DOHH2 (cell line): ENCODE data around the gene LSMEM2.

ENCODE experiments used
- H3F3A ChIP-seq: fragments of 200-600 bp; sonication (generic), shearing (Covaris generic); 2 replicates; pipeline ENCODE4 v1.6.0; 2016; ENCODE audit warnings: antibody characterized with exemption, mild to moderate bottlenecking; ENCODE audit not compliant: control insufficient read depth, insufficient read depth
- H3K27ac ChIP-seq: fragments of 200-600 bp; sonication (generic); 2 replicates; pipeline ENCODE4 v1.5.1; 2014; ENCODE audit warnings: low read depth, mild to moderate bottlenecking, low read length, moderate library complexity
- H3K27me3 ChIP-seq: fragments of 200-600 bp; sonication (generic); 2 replicates; pipeline ENCODE4 v1.6.1; 2014; ENCODE audit warnings: mild to moderate bottlenecking, low read length, mixed read lengths; ENCODE audit not compliant: control insufficient read depth
- H3K36me3 ChIP-seq: fragments of 200-600 bp; sonication (generic); 2 replicates; pipeline ENCODE4 v1.6.1; 2014; ENCODE audit warnings: mild to moderate bottlenecking, low read length, moderate library complexity, mixed read lengths; ENCODE audit not compliant: control insufficient read depth
- H3K4me1 ChIP-seq: fragments of 200-600 bp; sonication (generic); 2 replicates; pipeline ENCODE4 v1.6.1; 2014; ENCODE audit warnings: mild to moderate bottlenecking, low read length, mixed read lengths; ENCODE audit not compliant: control insufficient read depth
- H3K4me2 ChIP-seq: fragments of 200-600 bp; sonication (generic); 2 replicates; pipeline ENCODE4 v1.6.0; 2014; ENCODE audit warnings: mild to moderate bottlenecking, low read length, moderate library complexity
- H3K4me3 ChIP-seq: fragments of 200-600 bp; sonication (generic); 2 replicates; pipeline ENCODE4 v1.5.1; 2014; ENCODE audit warnings: mild to moderate bottlenecking, low read length, mixed read lengths
- H3K79me2 ChIP-seq: fragments of 200-600 bp; sonication (generic); 2 replicates; pipeline ENCODE4 v1.6.1; 2014; ENCODE audit warnings: mild to moderate bottlenecking, low read length, mixed read lengths; ENCODE audit not compliant: control insufficient read depth
- H3K9me2 ChIP-seq: fragments of 200-600 bp; sonication (generic); replicated peaks from 2 replicates; pipeline ENCODE4 v1.6.1; 2014; ENCODE audit warnings: mild to moderate bottlenecking, low read length, mixed read lengths; ENCODE audit not compliant: control insufficient read depth
- H3K9me3 ChIP-seq: fragments of 200-600 bp; sonication (generic); 2 replicates; pipeline ENCODE4 v1.6.1; 2014; ENCODE audit warnings: antibody characterized with exemption, low read length, mixed read lengths; ENCODE audit not compliant: control insufficient read depth, insufficient read depth
- H4K20me1 ChIP-seq: fragments of 200-600 bp; sonication (generic); 2 replicates; pipeline ENCODE4 v1.6.0; 2014; ENCODE audit warnings: low read depth, mild to moderate bottlenecking, antibody characterized with exemption, low read length, moderate library complexity; ENCODE audit not compliant: control insufficient read depth, insufficient read depth
- EZH2phosphoT487 ChIP-seq: fragments of 200-600 bp; sonication (generic); IDR thresholded peaks from 2 replicates; pipeline ENCODE4 v1.6.1; 2017; ENCODE audit warnings: borderline replicate concordance, mild to moderate bottlenecking, antibody characterized with exemption, low read length, moderate library complexity, mixed read lengths
- TF ChIP-seq, protein P1 (sequence below): fragments of 200-600 bp; sonication (generic); IDR thresholded peaks from one replicate; pipeline ENCODE4 v1.5.1; 2014; ENCODE audit warnings: antibody characterized with exemption, mild to moderate bottlenecking, low read depth, low read length; ENCODE audit not compliant: poor library complexity, severe bottlenecking

The LSMEM2 gene

DNA sequence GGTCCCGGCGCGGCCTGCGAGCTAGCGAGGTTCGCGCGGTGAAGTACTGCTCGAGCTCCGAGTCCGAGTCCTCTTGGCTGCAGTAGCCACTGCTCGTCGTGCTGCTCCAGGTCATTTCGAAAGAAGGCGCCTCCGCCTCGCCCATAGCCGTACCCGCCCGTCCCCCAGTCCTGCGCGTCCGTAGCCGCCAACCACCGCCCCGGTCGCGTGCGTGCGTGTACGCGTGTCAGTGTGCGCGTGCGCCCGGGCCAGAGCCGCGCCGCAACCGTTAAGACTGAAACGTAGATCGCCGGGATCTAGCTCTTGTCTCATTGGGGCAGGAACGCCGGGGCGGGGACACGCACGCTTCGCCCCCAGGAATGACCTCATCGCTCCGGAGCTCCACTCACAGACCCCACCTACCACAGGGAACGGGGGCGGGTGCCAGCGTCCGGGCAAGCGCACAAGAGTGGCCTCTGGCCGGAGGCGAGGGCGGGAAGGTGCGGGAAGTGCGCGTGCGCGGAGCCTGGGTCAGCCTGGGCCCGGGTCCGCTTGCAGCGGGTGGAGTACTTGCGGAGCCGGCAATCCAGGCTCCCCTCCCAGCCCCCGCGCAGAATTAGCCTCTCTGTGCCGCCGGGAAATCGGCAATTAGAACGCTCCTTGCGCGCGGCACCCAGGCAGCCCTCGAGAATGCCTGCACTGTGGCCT lies 58.4 kb downstream of the LSMEM2 start:
- 0 out of 2 replicates have a peak, but pooled peaks cover 10% of the 10 kb centered on the region for H4K20me1 ChIP-seq
- no peak for TF ChIP-seq EZH2phosphoT487
- TF ChIP-seq, protein P1, sequence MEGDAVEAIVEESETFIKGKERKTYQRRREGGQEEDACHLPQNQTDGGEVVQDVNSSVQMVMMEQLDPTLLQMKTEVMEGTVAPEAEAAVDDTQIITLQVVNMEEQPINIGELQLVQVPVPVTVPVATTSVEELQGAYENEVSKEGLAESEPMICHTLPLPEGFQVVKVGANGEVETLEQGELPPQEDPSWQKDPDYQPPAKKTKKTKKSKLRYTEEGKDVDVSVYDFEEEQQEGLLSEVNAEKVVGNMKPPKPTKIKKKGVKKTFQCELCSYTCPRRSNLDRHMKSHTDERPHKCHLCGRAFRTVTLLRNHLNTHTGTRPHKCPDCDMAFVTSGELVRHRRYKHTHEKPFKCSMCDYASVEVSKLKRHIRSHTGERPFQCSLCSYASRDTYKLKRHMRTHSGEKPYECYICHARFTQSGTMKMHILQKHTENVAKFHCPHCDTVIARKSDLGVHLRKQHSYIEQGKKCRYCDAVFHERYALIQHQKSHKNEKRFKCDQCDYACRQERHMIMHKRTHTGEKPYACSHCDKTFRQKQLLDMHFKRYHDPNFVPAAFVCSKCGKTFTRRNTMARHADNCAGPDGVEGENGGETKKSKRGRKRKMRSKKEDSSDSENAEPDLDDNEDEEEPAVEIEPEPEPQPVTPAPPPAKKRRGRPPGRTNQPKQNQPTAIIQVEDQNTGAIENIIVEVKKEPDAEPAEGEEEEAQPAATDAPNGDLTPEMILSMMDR, result no peak
- H3K36me3 ChIP-seq, result peaks cover 65% of the 10 kb centered on the region
- H3K9me2 ChIP-seq, result no peaks in the 10 kb centered on the region
- peaks cover 81% of the 10 kb centered on the region for H3K79me2 ChIP-seq
- peaks cover 69% of the 10 kb centered on the region for H3K4me1 ChIP-seq
- H3F3A ChIP-seq, result peaks cover 14% of the 10 kb centered on the region
- H3K9me3 ChIP-seq, result no peaks in the 10 kb centered on the region
- H3K4me2 ChIP-seq, result peak overlapping the region; percentile 98
- peak overlapping the region; percentile 90 for H3K27ac ChIP-seq
- H3K4me3 ChIP-seq, result peak overlapping the region; percentile 83
- no peaks in the 10 kb centered on the region for H3K27me3 ChIP-seq
